ENCODE results near the gene EFHD2.
"Not testable (repeated sequence)": the region's sequence is repeated elsewhere in the genome, so short reads cannot be mapped to it uniquely, and the experiment has no call there.

EFHD2 gene

GRCh38 chr1:15382601-15383518 is 26.8 kb upstream of the EFHD2 start:
- TF ChIP-seq CTCF (IDR thresholded peaks at IDR 0.05; ENCODE audit: extremely low read depth, missing control alignments): no peak
- DNase-seq (ENCODE audit: low spot score): no peak

GRCh38 chr1:15383810-15384209 is 25.9 kb upstream of the EFHD2 start:
- TF ChIP-seq CTCF (IDR thresholded peaks at IDR 0.05; ENCODE audit: extremely low read depth, missing control alignments): no peak

GRCh38 chr1:15384301-15384901 is 25.3 kb upstream of the EFHD2 start:
- no peak for TF ChIP-seq CTCF (IDR thresholded peaks at IDR 0.05; ENCODE audit: extremely low read depth, missing control alignments)
- peak; percentile 68 for DNase-seq (ENCODE audit: low spot score)

More at GRCh38 chr1:15383810-15384209, 25.9 kb upstream of the EFHD2 start:
- no peak for DNase-seq (ENCODE audit: low spot score)

GRCh38 chr1:15385420-15385819 is 24.3 kb upstream of the EFHD2 start:
- no peak for DNase-seq (ENCODE audit: low spot score)
- no peak for TF ChIP-seq CTCF (IDR thresholded peaks at IDR 0.05; ENCODE audit: extremely low read depth, missing control alignments)

GRCh38 chr1:15386164-15386749 is 23.4 kb upstream of the EFHD2 start:
- DNase-seq (ENCODE audit: low spot score): peak; percentile 26
- TF ChIP-seq CTCF (IDR thresholded peaks at IDR 0.05; ENCODE audit: extremely low read depth, missing control alignments): no peak

GRCh38 chr1:15388201-15388880 is 21.3 kb upstream of the EFHD2 start:
- no peak for DNase-seq (ENCODE audit: low spot score)
- no peak for TF ChIP-seq CTCF (IDR thresholded peaks at IDR 0.05; ENCODE audit: extremely low read depth, missing control alignments)

GRCh38 chr1:15389828-15390227 is 19.9 kb upstream of the EFHD2 start:
- DNase-seq (ENCODE audit: low spot score): not testable (repeated sequence)

Measured in GM20000 (cell line).